HG03575 (cell line): ENCODE data around the gene SLC23A3.

Source experiments
- ATAC-seq: cut with Tn5 transposase; IDR thresholded peaks from one replicate; pipeline ENCODE4 v1.9.1; 2021; ENCODE audit not compliant: unreplicated experiment, insufficient number of reproducible peaks, low FRiP score; ENCODE audit errors: extremely low read depth

SLC23A3 gene

DNA sequence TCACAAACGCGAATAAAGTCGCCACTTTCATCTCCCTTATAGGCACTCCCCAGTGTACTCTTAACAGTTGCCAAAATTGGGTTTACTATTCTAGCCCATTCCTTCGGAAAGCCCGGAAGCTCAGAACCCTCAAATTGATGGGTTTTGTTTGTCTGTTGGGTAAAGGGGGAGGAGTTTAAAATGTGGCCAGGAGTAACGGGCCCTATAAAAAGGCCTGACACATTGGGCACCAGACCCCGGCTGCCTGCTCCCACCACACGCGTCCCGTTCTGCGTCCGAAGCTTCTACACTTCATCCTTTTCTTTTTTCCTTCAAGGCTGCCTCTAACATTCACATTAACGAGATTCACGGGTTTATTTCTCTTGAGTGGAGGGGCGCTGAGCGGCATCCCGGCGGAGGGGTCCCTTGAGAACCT, 10.1 kb downstream of the SLC23A3 start:
- no peak for ATAC-seq

DNA sequence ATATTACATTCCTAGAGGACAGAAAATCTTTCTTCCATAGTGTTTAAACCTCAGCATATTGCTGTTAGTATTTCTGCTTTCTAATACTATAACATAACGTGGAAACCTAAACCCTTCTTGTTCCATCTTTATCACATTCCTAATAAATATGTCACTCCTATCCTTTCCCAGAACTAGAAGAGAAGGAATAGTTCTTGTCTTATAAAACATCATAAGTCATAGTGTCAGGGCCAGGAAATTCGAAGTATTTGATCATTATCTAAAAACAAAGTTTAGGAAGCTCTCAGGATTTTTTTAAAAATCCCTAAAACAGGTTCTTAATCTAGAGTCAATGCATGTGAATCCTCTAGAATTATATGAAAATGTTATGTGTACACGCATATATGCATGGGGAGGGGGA, 11.2 kb downstream of the SLC23A3 start:
- no peak for ATAC-seq

DNA sequence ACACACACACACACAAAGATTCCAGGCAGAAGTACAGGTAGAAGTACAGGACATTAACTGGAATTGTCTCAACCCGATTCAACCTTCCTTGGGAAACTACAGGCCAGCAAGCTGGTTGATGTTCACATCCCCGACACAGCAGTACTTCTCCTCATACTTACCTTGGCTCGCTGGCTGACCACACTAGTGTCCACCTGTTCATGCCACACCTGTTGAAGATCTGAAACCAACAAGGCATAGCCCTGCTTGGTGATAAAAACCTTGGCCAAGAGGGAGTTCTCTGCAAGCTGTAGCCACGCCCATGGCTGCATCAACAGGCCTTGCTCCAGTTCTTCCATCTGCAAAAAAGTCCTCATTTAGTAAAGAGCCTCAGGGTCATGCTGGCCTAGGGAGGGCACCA, 11.8 kb downstream of the SLC23A3 start:
- no peak for ATAC-seq

DNA sequence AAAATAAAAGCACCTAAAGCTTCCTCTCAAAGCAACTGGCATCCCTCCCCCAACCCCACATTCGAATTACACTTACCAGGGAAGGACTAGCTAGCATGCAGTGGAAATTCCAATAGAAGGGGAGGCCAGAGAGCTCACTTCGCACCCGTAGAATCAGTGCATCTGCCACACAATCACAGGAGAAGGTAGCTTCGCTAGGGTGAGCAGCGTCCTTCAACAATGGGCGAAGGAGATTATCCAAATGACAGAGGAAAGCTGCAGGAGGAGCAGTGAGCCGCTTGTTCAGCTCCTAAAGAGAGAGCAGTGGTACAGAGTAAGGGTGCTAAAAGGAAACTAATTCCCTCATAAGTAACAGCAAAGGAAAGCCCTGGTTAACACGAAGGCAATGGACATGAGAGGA, 12.4 kb downstream of the SLC23A3 start:
- ATAC-seq, result no peak

DNA sequence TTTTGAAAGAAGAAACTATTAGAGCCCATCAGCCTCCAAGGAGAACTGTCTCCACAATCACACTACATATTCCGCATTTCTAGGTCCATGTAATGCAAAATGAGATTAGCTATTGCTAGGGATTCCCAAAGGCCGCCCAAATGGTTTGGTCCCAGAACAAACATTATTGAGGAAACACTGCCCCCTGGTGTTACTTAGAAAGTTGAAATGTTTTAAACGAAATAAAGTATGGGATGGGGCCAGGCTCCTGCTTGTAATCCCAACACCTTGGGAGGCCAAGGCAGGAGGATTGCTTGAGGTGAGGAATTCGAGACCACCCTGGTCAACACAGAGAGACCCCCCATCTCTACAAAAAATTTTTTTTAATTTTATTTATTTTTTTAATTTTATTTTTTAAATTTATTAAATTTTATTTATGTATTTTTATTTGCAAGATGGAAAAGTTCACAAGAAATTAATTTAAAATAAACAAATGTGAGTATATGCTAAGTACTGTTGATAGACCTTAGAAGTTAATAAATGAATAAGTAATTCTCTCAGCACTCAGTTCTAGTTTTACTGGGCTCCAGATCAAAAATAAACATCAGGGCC, 14.7 kb downstream of the SLC23A3 start:
- ATAC-seq, result no peak

DNA sequence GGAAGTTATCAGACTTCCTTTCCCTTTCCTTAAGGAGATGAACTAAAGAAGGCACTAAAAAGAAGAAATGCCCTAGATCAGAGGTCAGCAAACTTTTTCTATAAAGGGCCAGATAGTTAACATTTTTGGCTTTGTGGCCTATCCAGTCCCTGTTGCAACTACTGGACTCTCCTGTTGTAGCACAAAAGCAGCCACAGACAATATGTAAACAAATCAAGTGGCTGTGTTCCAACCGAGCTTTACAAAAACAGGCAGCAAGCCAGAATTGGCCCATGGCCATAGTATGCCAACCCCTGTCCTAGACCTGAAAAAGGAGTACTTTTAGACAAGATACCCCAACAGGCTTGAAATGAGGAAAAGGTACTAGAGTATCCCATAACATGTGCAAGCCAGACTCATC, 20.2 kb downstream of the SLC23A3 start:
- ATAC-seq, result no peak

DNA sequence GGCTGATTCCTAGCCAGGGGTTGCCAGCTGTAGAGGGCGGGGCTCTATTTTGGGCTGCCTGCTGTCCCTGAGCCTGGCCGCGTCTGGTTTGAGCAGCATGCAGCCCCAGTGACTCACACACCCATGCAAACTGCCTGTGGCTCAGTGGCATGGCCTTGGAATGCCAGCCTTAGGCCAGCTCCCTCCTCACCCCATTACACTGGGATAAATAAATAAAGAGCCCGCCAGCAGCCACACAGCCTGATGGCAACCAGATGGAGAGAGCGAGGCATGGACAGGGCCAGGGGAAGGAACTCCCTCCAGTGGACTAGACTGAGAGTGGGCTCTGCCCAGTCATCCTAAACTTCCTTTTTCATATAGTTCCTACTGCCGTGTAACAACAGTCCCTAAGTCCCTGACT, 27.5 kb downstream of the SLC23A3 start:
- ATAC-seq, result no peak

DNA sequence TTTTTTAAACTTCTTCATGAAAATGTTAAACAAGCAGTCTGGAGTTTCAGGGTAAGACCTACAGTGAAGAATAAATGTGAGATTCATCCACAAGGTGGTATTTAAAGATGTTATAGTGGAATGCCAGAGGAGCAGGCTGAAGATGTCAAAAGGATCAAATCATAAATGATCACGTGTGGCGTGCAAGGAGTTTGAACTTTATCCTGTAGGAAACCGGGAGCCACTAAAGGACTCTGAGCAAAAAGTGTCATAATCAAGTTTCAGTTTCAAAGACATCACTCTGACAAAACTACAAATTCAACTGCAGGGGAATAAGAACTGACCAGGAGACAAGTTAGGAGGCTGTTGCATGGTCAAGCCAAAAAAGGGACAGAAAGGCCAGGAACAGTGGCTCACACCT, 29.1 kb downstream of the SLC23A3 start:
- ATAC-seq, result no peak

DNA sequence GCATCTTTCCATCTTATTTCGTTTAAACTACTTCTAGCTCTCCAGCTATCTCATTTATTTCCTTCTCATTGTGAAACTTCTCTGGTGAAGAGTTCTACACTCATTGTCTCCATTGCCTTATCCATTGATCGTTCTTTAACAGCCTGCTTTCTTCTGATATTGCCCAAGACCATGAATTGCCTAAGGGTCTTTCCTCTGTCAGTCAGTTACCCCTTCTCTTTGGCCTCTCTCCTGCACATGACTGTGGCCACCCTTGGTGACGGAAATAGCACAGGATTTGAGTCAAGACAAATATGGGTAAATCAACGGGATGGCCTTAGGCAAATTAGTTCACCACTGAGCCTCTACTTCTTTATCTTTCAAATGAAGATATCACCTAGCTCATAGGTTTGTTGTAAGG, 35.9 kb downstream of the SLC23A3 start:
- no peak for ATAC-seq

DNA sequence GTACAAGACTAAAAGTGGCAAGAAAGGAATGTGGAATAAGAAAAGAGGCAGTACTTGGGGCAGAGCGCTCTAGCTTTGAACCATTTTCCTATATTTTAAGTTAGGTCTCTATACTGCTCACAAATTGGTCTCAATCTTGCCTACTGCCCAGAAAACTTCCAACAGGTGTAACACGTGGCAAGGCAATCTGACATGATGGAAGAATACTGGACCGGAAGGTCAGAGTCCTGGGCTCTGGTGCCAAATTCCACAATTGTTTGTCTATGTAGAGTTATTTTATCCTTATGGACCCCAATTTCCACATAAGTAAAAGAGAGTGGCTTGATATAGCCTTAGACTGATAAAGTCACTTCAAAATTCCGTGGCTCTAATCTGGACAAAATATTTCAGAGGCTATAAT, 38.1 kb downstream of the SLC23A3 start:
- no peak for ATAC-seq

DNA sequence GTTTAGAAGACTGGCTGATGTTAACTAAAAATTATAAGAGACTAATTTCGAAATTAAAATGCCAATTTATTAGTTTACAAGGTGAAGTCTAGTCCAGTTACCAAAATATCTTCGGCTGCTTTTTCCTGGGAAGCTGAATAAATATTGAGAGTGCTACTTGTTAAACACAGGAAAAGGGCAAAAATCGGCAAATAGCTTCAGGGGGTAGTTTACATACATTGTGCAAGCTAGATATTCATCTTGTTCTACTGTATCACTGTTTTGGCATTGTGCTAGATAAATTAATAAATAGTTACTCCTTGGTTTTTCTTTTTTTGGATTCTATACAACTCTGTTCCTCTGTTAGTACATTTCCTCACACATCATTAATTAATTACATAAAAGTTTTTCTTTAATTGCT, 38.5 kb downstream of the SLC23A3 start:
- ATAC-seq, result no peak

DNA sequence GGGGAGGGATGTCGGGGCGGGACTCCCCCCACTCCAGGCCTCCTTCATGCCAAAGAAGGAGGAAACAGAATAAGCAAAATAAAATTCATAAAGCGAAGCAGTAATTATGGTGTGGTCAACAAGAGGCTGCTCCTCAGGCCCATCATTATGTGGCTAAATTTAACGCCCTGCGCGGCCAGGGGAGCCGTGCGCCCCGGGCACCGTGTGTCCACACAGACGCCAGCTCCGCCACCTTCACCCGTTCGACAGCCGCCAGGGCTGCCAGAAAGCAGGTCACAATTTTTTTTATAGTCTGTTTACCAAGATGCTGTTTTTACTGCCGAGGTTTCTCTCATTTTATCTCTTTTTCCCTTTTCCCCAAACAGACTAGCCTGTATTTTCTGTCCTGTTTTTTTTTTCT, 40.2 kb downstream of the SLC23A3 start:
- no peak for ATAC-seq

DNA sequence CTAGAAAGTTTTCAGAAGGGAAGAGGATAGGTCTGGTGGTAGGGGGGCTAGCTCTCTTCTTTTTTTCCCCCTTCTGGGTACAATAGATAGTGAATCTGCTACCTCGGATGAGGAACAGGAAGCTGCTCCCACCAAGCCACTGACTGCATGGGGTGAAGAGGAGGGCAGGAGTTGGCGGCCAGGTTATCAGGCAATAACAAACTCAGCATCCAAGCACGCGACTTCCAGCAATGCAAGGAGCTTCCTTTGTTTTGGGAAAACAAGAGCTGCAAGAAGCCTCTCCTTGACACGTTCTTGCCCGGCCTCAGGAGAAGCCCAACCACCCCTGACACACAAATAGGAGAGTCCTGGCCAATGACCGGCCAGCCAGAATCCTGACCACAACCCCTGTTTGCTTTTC, 41.4 kb downstream of the SLC23A3 start:
- no peak for ATAC-seq

DNA sequence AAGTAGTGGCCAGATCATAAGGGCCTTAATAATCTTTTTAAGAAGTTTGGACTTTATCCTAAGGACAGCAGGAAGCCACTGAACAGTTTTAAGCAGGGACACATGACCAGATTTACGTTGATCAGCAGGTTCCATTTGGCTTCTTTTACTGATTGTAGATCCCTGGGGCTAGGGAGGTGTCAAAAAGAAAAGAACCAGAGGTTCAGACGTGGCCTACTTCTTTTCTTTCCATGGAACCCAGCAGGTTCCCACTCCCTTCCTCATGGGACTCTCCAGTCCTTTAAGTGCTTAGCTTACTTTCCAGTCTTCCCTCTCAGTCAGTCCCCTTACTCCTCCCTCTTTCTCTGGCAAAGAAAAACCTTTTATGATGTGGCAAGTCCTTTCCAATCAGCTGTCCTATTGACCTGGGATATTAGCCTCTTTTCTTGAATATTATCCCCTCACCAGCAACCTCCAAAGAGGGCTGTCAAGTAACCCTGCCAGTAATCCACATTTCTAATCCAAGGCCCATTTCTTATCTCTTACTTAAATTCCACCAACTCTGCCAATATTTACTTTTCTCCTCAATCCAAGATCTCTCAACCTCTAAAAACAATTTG, 42.7 kb downstream of the SLC23A3 start:
- no peak for ATAC-seq

DNA sequence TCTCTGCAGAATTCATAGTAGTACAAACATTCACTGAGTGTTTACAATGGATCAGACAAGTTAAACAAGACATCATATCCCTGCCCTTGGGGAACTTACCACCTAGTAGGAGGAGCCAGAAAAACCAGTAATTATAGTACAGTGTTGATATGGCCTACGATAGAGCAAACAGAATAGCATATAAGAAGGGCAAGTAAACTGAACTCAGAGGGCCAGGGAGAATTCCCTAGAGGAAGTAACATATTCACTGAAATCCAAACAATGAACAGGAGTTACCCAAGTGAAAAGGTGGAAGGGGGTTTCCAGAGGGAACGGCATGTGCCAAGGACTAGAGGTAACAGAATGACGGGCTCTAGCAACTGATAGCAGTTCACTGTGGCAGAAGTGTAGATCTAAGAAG, 43.3 kb downstream of the SLC23A3 start:
- ATAC-seq, result no peak

DNA sequence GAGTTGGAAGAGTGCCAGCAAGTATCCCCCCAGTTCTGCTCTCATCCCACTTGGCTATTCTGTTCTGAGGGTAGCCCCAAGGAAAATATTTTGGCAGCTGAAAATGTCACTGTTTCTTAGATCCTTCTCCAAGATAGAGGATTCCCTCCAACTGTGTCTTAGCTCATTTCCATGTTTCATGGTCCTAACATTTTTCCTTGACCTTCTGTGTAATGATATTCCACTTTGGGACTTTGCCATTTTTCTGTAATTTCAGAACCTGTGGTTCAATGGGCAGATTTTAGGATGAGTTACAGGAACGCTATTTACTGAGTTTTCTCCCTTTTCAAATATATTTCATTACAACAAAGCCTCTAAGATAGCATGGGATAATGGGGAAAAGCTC, 44.0 kb downstream of the SLC23A3 start:
- ATAC-seq, result no peak

DNA sequence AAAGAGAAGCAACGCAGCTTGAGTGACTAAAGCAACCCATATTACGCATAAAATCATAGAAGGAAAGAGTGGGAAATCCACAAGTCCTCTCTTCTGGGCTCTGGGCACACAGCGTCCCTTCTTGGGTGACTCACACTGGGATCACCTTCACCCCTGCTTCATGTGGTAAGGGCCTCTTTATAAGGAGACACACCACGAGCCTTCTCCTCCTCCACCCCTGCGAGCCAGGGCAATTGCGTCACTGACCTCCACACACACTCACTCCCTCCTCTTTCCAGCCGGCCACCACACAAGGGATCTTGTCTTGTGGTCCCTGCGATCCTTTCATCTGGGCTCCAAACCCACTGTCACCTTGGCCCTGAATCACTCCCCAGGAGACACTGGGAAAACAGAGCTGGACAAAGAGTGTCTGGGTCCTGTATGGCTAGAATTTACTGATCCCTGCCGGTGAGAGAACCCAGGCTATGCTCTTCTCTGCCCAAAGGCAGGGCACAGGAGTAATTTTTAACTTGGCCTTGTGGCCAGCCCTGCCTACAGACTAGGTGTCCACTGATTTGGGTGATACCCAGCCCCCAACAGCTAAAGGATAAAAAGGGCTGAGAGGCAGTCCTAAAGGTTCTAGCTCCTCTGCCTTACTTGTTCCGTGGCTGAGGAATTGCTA, 44.5 kb downstream of the SLC23A3 start:
- no peak for ATAC-seq

DNA sequence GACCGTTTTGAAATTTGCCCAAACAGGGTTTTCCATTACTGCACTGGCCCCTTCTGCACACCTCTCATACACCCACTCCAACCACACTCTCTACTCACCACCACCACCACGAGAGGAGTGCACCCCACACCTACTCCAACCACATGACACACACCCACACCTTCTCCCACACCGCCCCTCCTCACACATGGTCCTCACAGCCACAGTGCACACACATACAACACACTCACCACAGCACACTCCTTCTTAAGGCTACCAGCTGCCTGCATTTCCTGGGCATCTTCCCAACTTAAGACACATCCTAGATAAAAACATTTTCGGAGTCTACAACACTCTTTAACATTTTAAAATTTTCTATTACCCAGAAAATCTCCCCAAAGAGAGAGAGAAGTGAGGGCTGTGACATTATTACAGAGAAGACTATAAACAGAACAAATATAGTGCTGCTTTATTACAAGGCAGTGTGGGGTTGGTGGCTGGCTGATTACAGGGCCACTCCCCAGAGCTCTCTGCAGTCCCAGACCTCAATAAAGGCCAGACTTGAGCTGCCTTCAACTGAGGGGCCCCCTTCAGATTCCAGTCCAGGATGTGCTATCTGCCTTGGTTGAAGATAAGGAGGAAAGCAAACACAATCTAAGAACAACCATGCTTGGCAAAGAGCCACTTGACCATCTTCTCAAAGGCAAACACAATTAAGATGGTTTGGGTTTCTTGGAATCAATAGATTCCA, 45.3 kb downstream of the SLC23A3 start:
- ATAC-seq, result no peak

DNA sequence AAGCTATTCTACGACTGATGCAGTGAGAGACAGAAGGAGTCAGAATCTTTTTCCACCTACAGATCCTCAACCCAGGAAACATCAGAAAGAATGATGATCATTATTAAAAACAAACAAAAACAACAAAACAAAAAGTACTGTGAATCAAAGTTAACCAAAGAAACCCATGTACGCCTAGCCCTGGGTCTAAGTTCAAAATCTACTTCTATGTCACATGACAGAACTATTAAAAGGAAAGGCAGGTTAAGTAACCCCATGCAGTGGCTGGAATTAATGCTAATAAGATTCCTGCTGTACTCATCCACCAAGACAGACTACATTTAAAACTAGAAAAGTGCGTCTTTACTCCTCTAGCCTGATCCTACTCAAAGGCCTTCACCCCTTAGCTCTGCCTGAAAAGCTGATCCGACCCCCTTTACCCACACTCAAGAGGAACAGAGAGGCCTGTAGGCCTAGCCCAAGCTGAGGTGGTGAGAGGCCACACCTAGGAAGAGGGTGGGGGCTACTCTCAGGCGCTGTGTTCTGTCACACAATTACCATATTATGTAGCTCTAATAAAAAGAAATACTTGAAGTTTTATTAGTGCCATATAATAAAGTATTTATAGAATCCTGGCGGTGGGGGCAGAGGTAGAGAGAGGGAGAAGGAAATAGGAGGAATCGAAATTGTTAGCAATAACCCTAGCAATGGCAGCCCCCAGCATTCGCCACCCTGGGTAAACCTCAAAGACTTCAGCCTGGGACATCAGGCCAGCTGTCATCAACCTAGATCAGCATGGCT, 46.3 kb downstream of the SLC23A3 start:
- ATAC-seq, result no peak
